NCI-H1694 treated with DMSO at 0.1 percent for 48 hours (cell line): Measurements from ENCODE around the gene INPP4A.

Source experiments
- DNase-seq: peaks from one replicate; lab custom pipeline; 2025; lab: John Stamatoyannopoulos, UW

Gene INPP4A

DNA sequence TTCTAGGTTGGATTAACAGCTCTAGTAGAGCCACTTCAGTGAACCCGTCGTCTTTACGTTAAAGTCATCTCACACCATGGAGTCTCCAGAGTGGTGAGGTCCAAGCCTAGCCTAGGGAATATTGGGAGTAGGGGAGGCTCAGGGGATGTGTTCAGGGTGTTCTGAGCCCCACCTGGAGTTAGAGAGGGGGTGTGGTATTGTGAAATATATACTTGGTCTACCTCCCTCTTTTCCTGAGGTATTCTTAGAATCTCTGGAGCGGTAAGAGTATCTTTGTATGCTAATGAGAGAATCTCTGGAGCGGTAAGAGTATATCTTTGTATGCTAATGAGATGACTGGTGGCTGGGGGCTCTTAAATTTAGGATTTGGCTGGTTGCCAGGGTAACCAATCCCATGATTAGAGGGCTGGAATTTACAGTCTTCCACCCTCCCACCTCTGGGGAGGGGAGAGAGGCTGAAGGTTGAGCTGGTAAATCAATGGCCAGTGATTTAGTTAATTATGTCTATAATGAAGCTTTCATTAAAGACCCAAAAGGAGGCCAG, 69.5 kb downstream of the INPP4A start:
- DNase-seq, result no peak

DNA sequence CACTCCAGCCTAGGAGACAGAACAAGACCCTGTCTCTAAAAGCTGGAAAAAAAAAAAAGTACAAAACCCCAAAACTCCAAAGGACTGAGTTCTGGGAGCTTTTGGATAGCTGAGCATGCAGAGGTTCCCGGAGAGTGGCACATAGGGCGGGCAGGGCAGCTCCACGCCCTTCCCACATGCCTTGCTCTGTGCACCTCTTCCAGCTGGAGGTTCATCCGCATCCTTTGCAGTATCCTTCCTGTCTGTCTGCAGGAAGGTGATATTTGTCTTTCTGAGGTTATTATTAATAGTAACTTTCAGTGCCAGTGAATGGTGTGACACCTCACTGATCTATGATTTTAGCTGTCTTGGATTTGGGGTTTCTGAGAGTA, 70.2 kb downstream of the INPP4A start:
- DNase-seq, result no peak

DNA sequence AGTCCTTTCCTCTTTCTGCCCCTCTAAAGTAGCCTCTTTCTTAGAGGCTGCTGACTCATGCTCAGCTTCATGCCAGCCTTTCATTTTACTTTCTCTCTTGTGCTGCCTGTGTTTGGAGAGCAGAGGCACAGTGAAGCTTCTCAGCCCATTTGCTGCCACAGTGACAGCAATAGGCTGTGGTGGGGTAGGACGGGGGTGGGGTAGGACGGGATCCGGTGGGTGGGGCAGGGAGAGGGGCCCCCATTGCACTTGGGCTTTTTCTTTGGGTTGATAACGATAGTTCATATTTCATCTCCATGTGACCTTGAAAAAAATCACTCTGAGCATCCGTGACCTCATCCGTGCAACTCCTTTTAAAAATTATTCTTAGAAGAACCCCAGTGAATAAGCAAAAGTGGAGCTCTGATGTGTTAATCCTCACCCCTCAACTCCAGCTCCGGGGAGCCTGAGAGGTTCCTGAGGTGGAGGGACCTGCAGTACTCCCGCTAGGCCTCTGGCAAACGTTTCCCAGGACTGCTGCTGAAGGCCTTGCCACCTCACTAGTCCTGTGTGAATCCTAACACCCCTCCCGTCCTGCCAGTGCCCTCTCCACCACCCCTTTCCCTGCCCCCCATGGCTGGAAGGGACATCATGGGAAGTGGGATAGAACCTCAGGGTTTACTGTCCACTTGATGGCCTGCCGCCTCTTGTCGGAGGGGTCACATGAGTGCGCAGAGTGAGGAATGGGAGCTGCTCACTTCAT, 70.8 kb downstream of the INPP4A start:
- DNase-seq, result no peak

DNA sequence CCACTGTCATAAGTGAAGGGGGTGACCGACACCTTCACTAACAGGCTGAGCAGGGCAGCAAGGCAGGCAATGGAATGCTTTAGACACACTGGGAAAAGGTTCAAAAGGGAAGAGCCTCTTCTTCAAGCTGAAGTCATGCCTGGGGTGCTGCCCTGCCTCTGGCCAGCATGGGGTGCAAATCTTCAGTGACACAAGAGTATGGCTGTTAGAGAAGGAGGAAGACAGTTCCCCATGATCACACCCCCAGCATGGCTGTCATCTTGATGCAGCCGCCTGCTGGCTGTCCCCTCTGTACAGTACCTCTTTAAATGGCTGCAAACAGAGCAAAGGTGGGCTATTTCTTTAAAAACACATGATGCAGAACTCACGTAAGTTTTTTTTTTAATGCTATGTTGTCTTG, 71.9 kb downstream of the INPP4A start:
- DNase-seq, result no peak

DNA sequence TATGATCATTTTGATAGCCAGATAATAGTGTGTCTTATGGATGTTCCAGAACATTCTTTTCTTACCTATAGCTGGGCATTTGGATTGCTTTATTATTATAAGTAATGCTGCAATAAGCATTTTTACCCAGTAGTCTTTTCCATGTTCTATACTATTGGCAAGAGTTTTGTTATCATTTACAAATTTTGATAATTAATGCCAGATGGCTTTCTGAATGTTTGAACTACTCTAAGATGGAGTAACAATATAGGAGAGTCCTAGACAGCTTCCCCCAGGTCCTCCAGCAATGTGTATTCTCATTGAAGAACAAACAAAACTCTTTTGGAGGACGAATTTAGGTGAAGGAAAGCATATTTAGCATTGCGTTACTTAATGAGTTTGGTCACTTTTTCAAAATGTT, 73.0 kb downstream of the INPP4A start:
- DNase-seq, result no peak

DNA sequence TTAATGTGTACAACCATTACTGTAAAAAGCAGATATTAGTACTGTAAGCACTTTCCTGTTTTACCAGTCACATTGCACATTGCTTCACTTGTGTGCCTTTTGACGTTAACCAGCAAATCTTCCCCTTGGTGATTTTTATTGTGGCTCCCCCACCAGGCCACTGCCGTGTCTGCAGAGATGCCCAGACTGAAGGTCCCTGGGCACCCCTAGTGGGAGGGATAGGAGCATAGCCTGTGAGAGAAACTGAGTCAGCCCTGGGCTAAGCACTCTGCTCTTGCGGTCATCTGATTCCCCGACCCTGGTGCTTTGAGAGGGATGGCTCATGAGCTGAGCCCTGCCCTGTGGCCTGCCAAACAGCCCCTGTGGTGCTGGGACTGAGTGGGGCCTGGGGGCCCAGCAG, 73.4 kb downstream of the INPP4A start:
- DNase-seq, result no peak

DNA sequence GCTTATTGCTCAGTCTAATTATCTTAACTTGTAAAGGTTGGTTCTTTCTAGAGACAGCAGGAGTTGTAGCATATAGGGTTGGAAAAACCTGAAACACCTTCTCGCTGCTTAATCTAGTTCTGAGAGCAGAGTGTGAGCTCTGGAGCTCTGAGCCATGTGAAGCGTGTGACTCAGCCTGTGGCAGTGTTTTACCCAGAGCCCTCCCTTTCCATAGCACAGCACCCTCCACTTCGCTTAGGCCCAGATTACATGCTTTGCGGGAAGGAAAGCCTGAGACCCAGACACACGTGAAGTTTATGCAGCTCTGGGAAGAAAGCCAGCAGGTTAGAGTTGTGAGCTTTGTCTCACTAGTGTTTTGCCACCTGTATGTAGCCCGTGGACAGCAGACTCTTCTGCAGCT, 74.5 kb downstream of the INPP4A start:
- no peak for DNase-seq

DNA sequence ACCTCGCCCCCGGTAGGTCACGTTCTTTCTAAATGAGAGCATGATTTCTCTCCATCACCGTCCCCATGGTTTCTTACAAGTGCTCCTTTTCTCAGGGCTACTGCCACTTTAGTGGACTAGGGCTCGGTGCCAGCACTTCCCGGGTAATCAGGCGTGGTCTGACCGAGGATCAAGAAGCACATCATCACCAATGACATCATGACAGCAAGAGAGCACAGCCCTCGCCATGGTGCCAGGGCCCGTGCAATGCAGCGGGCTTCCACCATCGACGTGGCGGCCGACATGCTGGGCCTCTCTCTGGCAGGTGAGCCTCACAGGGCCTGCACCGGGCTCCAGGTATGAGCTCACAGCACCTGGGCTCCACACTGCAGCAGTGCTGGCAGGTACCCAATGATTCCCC, 75.2 kb downstream of the INPP4A start:
- DNase-seq, result no peak

DNA sequence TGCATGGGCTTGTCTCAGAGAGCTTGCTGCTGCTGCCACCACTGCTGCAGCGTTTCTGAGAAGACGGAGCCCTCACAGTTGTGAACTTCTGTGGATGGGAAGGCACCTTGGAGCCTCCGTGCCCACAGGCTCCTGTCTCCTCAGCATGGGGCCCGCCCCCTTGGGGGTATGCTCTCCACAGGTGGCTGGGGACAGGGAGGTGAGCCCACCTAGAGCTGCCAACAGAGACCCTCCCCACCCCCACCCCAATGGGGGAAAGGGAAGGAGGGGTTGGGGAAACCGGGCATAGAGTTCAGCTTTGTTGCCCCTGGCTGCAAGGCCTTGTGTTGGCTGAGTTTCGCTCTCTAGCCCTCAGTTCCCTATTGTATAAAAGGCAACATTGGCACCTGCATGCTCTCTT, 76.1 kb downstream of the INPP4A start:
- DNase-seq, result no peak

DNA sequence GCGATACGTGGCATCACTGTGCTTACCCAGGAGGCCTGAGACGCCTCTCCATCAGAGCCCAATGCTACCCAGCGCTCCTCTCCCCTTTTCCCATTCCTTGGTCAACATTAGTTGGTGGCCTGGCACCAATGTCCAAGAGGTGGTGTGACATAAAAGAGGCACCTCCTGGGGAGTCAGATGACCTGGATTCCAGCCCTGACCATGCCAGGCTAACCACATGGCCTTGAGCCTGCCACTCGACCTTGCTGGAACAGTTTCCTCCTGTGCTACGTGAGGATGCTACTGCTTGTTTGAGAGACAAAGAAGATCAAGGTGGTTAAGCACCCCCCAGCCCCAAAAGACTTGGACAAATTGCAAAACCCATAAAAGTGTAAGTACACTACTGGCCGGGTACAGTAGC, 76.6 kb downstream of the INPP4A start:
- DNase-seq, result no peak

DNA sequence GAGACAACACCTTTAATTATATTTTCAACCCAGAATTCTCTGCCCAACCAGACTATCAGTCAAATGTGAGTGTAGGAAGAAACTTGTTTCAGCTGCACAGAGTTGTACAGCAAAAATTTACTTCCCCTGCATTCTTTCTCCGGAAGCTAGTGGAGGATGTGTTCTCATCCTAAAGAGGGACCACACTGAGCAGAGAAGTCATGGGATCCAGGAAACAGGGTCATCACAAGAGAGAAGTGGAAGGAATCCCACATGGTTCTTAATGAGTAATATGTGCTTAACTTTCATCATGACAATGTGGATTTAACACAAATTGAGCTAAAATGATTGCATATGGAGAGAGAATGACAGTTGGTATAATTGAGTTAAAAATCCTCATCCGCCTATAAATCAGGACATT, 78.2 kb downstream of the INPP4A start:
- DNase-seq, result no peak

DNA sequence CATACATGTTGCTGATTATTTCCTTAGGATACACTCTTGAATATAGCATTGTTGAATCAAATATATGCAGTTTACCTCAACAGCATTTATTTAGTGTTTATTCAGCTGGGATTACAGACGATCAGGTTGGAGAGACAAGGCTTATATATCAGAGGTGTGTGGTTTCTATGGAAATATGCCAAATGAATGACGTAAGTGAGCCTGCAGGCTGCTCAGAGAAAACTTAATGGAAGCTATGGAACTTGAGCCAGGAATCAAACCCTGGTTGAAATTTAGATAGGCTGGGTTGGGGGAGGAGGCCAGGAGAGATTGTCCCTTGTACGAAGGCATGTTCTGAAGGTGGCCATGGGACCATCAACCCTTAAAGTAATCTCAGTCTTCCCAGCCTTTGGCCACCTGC, 79.5 kb downstream of the INPP4A start:
- no peak for DNase-seq

DNA sequence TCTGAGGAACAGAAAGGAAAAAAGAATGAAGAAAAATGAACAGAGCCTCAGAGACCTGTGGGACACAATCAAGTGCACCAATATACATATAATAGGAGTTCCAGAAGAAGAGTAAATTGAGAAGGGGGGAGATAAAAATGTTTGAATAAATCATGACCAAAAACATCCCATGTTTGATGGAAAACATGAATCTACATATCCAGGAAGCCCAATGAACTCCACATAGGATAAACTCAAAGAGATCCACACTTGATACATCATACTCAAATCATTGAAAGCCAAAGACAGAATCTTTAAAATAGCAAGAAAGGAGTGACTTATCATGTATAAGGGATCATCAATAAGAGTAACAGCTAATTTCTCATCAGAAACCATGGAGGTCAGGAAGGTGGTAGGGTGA, 83.7 kb downstream of the INPP4A start:
- DNase-seq, result no peak

DNA sequence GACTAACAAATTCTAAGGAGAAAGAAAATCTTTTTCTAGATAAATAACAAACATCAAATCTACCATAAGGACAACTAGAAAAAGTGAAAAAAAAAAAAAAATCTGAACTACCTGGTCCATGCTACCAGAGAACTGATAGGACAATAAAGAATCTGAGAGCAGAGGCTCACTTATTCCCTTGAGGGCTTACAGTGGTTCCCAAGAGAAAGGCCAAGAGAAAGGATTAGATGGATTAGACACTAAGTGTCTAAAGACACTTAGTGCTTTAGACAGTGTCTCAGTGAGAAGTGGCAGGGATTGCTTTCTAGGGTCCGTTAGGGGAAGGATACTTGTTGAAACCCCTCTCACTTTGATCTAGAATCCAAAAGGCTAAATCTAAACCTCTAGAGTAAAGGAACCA, 85.5 kb downstream of the INPP4A start:
- no peak for DNase-seq

DNA sequence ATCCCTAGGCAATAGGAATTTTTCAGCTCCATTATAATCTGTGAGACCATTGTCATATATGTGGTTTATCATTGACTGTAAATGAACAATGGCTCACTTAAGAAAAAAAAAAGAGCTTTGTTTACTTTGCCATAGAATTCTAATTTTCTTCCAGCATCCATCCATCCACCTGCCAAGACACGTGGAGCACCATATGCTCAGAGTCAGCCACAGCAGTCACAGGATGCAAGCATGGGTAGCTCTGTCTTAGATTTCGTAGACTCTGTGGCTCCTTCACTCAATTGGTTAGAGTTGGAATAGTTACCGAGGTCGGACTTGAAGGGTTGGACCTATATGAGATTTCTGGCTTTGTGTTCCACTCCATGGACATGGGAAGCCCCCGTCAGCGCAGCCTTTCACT, 88.1 kb downstream of the INPP4A start:
- DNase-seq, result peak; percentile 53

DNA sequence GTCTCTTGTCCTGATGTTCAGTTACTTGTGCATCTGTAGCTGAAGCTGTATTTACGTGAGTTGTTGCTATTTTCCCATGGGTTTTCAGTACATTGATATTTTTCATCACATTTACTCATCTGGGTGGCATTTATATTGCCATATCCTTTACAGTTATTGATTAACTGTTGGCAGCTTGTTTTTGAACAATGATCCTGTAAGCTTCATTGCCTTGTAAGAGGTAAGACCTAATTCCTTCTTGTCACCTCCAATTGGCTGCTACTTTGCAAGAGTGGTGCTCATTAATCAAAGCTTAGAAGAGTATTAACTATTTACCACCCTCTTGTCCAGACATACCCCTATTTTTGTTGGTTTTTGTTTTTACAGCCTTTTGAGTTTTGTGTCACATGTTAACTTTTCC, 88.9 kb downstream of the INPP4A start:
- DNase-seq, result no peak

DNA sequence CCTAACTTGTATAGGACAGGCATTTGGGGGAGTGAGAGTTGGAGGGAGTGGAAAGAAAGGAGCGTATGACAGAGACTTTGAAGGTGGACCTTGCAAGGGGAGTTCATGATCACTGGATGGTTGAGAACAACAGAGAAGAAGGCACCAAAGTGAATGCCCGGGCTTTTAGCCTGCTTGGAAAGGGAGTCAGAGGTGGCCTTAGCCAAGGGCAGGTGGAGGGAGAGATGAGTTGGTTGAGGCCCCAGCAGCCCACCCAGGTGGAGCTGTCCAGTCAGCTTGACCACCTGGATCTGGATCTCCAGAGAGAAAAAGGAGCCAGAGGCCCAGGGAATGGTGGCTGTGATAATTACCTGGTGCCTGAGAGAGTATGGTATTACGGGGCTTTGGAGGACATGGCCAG, 90.1 kb downstream of the INPP4A start:
- no peak for DNase-seq

DNA sequence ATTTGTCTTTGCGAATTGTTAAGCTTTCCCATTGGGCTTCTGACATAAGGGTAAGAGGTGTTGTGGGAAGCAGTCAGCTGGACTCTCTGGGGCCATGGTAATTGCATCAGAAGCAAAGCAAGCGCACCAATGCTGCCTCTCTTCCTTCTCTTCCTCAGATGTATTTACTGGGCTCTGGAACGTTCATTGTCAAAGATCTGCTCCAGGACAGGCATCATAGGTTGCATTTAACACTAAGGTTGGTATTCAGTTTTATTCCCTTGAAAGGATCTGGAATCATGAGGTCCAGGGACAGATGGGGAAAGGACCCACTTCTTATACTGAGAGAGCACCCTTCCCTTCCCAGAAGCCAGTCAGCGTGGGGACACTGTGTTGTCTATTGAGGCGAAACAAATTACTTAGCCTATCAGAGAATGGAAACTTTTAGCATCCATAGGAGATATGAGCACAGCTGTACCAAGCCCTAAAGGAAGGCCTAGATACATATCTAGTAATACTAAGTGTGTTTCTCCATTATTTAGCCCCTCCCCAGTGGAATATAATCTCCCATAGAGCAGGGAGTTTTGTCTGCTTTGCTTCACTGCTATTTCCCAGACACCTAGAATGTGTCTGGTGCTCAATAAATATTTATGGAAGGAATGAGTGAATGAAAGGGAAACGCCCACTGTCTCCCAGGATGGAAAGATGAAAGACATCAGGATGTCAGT, 91.5 kb downstream of the INPP4A start:
- DNase-seq, result no peak

DNA sequence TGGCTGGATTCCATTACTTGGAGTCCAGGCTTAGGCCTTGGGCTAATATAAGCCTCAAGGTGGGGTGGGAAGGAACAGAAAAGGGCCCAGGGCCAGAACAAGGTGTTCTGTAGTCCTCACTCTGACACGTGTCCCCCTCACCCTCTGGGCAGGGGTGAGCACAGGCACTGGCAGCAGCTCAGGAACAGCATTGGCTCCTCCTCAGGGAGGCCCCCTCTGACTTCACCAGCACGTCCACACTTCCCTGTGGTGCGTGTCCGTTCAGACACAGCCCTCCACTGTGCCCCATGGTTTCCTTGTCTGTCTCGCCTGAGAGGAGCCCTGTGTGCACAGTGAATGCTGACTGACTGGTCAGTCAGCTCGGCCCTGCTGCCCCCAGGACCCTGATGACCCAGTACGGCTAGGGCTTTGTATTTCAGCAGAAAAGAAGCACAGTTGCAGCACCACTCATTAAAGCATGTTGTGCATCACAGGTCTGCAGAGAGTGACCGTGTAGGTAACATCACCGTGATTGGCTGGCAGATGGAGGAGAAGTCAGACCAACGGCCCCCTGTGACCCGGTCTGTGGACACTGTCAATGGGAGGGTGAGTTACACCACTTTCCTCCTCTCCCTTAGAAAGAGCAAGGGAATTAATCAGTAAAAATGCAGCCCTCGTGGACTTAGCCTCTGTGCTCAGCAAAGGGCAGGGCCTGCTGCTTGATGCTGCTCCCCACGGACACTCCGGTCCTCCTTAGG, 92.9 kb downstream of the INPP4A start:
- DNase-seq, result no peak

DNA sequence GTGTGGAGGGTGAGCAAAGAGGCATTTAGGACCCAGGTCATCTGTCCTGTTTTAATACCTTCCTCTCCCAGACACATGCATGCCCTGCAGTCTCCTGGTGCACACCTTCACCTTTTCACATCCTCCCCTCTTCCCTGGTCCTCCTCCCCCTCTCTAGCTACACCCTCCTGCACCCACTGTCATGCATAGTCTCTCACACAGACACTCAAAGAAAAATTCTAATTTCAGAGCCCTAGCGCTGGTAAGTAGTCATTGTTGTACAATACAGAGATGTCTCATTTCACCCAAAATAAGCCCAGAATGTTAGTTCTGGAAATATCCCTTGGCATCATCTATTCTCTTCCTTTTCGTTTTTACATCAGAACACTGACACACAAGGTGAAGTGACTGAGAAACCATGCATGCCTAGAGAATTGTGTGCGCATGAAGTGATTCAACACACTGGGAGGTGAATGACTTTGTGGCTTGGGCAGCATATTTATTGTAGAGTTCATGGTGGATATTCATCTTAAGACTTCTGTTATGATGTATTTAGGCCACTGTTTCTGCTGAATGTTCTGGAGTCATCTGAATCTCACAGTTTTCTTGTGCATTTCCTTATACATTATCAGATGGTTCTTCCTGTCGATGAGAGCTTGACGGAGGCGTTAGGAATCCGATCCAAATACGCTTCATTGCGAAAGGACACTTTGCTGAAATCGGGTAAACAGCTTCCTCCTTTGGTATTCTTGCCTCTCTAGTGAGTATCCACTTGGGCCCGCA, 93.8 kb downstream of the INPP4A start:
- DNase-seq, result no peak

DNA sequence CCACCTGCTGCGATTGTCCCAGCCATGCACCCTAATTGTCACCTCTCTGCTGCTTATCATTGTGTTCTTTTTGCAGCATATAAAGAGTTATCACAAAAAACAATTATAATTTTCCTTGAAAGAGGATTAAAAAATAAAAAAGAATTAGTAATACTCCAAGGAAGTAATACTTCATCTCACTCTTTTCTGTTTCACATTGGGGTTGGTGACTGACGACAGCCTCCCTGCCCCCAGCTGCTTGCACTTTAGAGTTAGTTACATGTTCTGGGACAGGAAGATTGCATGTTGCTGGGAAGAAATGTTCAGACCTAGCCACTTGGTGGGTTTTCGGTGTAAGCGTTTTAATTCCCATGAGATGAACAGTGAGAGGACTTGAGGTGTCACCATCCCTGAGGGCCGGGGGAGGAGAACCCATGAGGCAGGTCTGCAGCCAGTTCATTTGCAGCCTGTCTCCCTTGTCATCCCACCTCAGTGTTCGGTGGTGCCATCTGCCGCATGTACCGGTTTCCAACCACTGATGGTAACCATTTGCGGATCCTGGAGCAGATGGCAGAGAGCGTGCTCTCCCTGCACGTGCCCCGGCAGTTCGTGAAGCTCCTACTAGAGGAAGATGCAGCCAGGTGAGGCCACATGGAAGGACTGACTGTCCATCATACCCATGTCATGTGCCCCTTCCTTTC, 94.5 kb downstream of the INPP4A start:
- peak; percentile 80 for DNase-seq

DNA sequence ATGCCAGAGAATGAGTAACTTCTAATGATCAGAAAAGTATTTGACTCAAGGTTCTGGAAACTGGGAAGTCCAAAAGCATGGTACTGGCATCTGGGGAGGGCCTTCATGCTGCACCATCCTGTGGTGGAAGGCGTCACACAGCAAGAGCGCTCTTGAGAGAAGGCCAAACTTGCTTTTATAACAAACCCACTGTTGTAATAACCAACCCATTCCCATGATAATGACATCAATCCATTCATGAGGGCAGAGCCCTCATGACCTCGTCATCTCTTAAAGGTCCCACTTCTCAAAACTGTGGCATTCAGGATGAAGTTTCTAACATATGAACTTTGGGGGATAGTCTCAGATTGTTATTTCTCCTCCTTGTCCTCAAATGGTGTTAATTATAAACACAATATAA, 95.9 kb downstream of the INPP4A start:
- no peak for DNase-seq
